Uterus (tissue), 2 donors: ENCODE results near the gene ACCSL.

Experiments used
- CTCF ChIP-seq, 4 experiments: fragments of 200-600 bp in 2 of 4; fragments of 450-650 bp in 2 of 4; sonication (generic) in 2 of 4; IDR thresholded peaks; one replicate each; pipeline ENCODE4 v1.5.1; 2016 to 2019; ENCODE audit warnings: antibody characterized with exemption in 4 of 4, mild to moderate bottlenecking in 2 of 4, moderate library complexity in 1 of 4
- POLR2A ChIP-seq, 2 donors: fragments of 450-650 bp; IDR thresholded peaks; one replicate each; pipeline ENCODE4 v1.6.1; 2016; ENCODE audit warnings: antibody characterized with exemption in 2 of 2, mild to moderate bottlenecking in 1 of 2, moderate library complexity in 1 of 2

GRCh38 chr11:44005063-44005701, 42.6 kb upstream of the ACCSL start:
- TF ChIP-seq CTCF (IDR thresholded peaks at IDR 0.05) (no peak), POLR2A (IDR thresholded peaks at IDR 0.05) (no peak)
